ENCODE data around the gene JAML. TPM values are rescaled to one million over a fixed set of nuclear protein-coding genes. Genes with fewer than 3 reads are reported as not detected.

Gene JAML
- total RNA-seq, 2 experiments from 2014 or later: 117 to 122 TPM

- Mint-ChIP-seq H3K27me3 (peaks cover 70% of the 10 kb centered on the region), H3K36me3 (ENCODE audit: low read depth) (no peaks in the 10 kb centered on the region), H3K27ac (no peak overlapping the region), H3K9me3 (no peaks in the 10 kb centered on the region), H3K4me3 (no peak overlapping the region), H3K4me1 (peaks cover 11% of the 10 kb centered on the region)
- CTCF ChIA-PET: interaction anchor here (1.1 to 4.8 kb wide), 11 partner anchors 10 to 364 kb away, joined by 3 to 32 read pairs (median 5); no protein-coding TSS in a partner anchor
- POLR2A ChIA-PET: no interaction called here
- no peak for DNase-seq
Observed at GRCh38 chr11:118144301-118145268, 80.2 kb downstream of the JAML start.

Other genes with a start within 250 kb of the JAML start
- 100 to 1,000 TPM; 161 to 187 TPM for gene IL10RA, start 238.6 kb downstream of the JAML start, total RNA-seq
- gene TMPRSS4, start 147.9 kb downstream of the JAML start, total RNA-seq: not detected
- under 1 TPM; 0.27 TPM for gene SMIM35, start 138.0 kb downstream of the JAML start, total RNA-seq
- gene SCN4B, start 72.2 kb downstream of the JAML start, total RNA-seq: under 1 TPM in 1 of 2 experiments, not detected in 1; 0.10 TPM
- not detected for gene SCN2B, start 48.4 kb downstream of the JAML start, total RNA-seq
- gene MPZL3, start 27.4 kb upstream of the JAML start, total RNA-seq: 10 to 100 TPM; 21.2 to 22.0 TPM
- gene MPZL2, start 39.3 kb upstream of the JAML start, total RNA-seq: 1 to 10 TPM; 5.5 to 6.0 TPM
- 100 to 1,000 TPM; 680 to 841 TPM for gene CD3E, start 79.7 kb upstream of the JAML start, total RNA-seq
- gene CD3D, start 117.7 kb upstream of the JAML start, total RNA-seq: 100 to 1,000 TPM; 489 to 557 TPM
- 100 to 1,000 TPM; 264 to 268 TPM for gene CD3G, start 119.3 kb upstream of the JAML start, total RNA-seq
- gene UBE4A, start 134.6 kb upstream of the JAML start, total RNA-seq: 10 to 100 TPM; 42.6 to 49.1 TPM
- 100 to 1,000 TPM; 195 to 272 TPM for gene ATP5MG, start 176.6 kb upstream of the JAML start, total RNA-seq
- gene KMT2A, start 211.5 kb upstream of the JAML start, total RNA-seq: 100 to 1,000 TPM in 1 of 2 experiments, 10 to 100 TPM in 1; 93.4 to 102 TPM

All from activated CD4-positive, alpha-beta T cell treated with anti-CD3 and anti-CD28 coated beads, Interleukin-2, amount 10 ng/mL, durations not matched to agents 7 days and 5 days (primary cell).